Common myeloid progenitor, CD34-positive (primary cell): ENCODE measurements around the gene FBXW4. TPM values are rescaled to one million over a fixed set of nuclear protein-coding genes. Genes with fewer than 3 reads are reported as not detected.
A peak's percentile ranks its signal among the peaks of the same experiment; 100 is the strongest.

Experiments
- CTCF ChIA-PET: fragments of 350-600 bp; sonication (Branson Sonifier 250); formaldehyde crosslinking; loops from one replicate; lab custom pipeline; 2021; ENCODE audit warnings: antibody characterized with exemption; lab: Charles Lee
- POLR2A ChIA-PET: fragments of 350-600 bp; sonication (Branson Sonifier 250); formaldehyde crosslinking; loops from one replicate; lab custom pipeline; 2021; ENCODE audit warnings: antibody characterized with exemption; lab: Charles Lee
- DNase-seq, 3 donors: peaks; one replicate each; pipeline versions ENCODE4 v3.0.0 to v3.0.0-alpha.2; 2013
- H3K27ac ChIP-seq, 2 experiments: 1 replicate in 1 of 2; 2 replicates in 1 of 2; pipeline ENCODE4 v1.7.0; 2013; ENCODE audit warnings: inconsistent platforms in 2 of 2, low read length in 2 of 2, mild to moderate bottlenecking in 2 of 2, low read depth in 1 of 2, moderate library complexity in 1 of 2; ENCODE audit not compliant: severe bottlenecking in 2 of 2, insufficient read depth in 1 of 2, poor library complexity in 1 of 2
- H3K27me3 ChIP-seq, 5 experiments: replicated peaks in 2 of 5; 1 replicate in 3 of 5; 2 replicates in 2 of 5; pipeline versions ENCODE4 v1.6.1 to v1.7.0; 2013; ENCODE audit warnings: low read length in 4 of 5, mild to moderate bottlenecking in 2 of 5, moderate library complexity in 2 of 5, inconsistent platforms in 1 of 5; ENCODE audit not compliant: insufficient read depth in 5 of 5, control insufficient read depth in 4 of 5
- H3K36me3 ChIP-seq, 4 experiments: 1 replicate in 2 of 4; 2 replicates in 2 of 4; pipeline versions ENCODE4 v1.6.1 to v1.7.0; 2013; ENCODE audit warnings: low read length in 3 of 4, control low read depth in 1 of 4, mild to moderate bottlenecking in 1 of 4; ENCODE audit not compliant: control insufficient read depth in 4 of 4, insufficient read depth in 4 of 4
- H3K4me1 ChIP-seq, 4 experiments: 1 replicate in 3 of 4; 2 replicates in 1 of 4; pipeline versions ENCODE4 v1.6.1 to v1.7.1; 2013; ENCODE audit warnings: low read length in 3 of 4, mild to moderate bottlenecking in 3 of 4, control low read depth in 1 of 4, inconsistent platforms in 1 of 4, moderate library complexity in 1 of 4; ENCODE audit not compliant: control insufficient read depth in 4 of 4, insufficient read depth in 4 of 4; ENCODE audit errors: control extremely low read depth in 1 of 4
- H3K4me3 ChIP-seq, 7 experiments: 1 replicate in 4 of 7; 2 replicates in 3 of 7; pipeline versions ENCODE4 v1.5.1 to v1.7.0; 2013; ENCODE audit warnings: mild to moderate bottlenecking in 7 of 7, low read length in 6 of 7, moderate library complexity in 6 of 7, inconsistent platforms in 2 of 7, low read depth in 2 of 7, control low read depth in 1 of 7; ENCODE audit not compliant: insufficient read depth in 4 of 7, control insufficient read depth in 1 of 7; ENCODE audit errors: extremely low read depth in 1 of 7
- H3K9me3 ChIP-seq, 5 experiments: 1 replicate in 4 of 5; 2 replicates in 1 of 5; pipeline versions ENCODE4 v1.6.1 to v1.7.1; 2013; ENCODE audit warnings: low read length in 4 of 5, mild to moderate bottlenecking in 2 of 5, inconsistent platforms in 1 of 5, low read depth in 1 of 5, moderate library complexity in 1 of 5; ENCODE audit not compliant: control insufficient read depth in 4 of 5, insufficient read depth in 2 of 5; ENCODE audit errors: control extremely low read depth in 1 of 5
- WGBS: methylation state at CpG from one replicate; pipeline ENCODE4 v1.1.5; 2013; ENCODE audit not compliant: insufficient coverage; 5-methylcytosine and 5-hydroxymethylcytosine counted together
- polyA plus RNA-seq: library from polyadenylated mRNA; unstranded; fragments of 120-200 nt; gene quantifications from one replicate; pipeline ENCODE4 v1.2.1, GENCODE V29; 2013

FBXW4 gene
- polyA plus RNA-seq: 24.8 TPM

GRCh38 chr10:101694674-101695403, at the start of gene FBXW4:
TSS of gene FBXW4 (minus strand) at chr10:101695170. CDS start at chr10:101695105, 65 bp downstream.
- Histone ChIP-seq H3K27ac (peak within 1 kb of the TSS; percentile 90 to 91), H3K4me3 (peak within 1 kb of the TSS; percentile 70 to 93 (median 77)), H3K36me3 (peaks cover 0 to 6% (median 0%) of the 10 kb centered on the region in 4 experiments), H3K4me1 (peaks cover 6 to 21% (median 16%) of the 10 kb centered on the region in 4 experiments), H3K9me3 (no peaks in the 10 kb centered on the region), H3K27me3 (no peaks in the 10 kb centered on the region)
- WGBS: 4% methylated on average over 58 of the region's 70 CpGs
- POLR2A ChIA-PET: interaction anchor here (1.6 kb wide), 1 partner anchor 14 kb away, joined by 7 read pairs; no protein-coding TSS in a partner anchor
- CTCF ChIA-PET: interaction anchor here (1.3 kb wide), 1 partner anchor 12 kb away, joined by 5 read pairs; no protein-coding TSS in a partner anchor
- peak; percentile 55 to 78 (median 60) for DNase-seq

- WGBS: 93% methylated on average over 2 of the region's 3 CpGs
- H3K4me1 ChIP-seq: no peaks in the 10 kb centered on the region
- CTCF ChIA-PET: interaction anchor here (1.3 to 1.8 kb wide), 2 partner anchors 14 to 22 kb away, joined by 4 to 5 read pairs; no protein-coding TSS in a partner anchor
- H3K4me3 ChIP-seq: no peak overlapping the region
- no peak overlapping the region for H3K27ac ChIP-seq
- H3K36me3 ChIP-seq: no peaks in the 10 kb centered on the region
- POLR2A ChIA-PET: no interaction called here
- no peaks in the 10 kb centered on the region for H3K9me3 ChIP-seq
- DNase-seq: no peak
- H3K27me3 ChIP-seq: peaks cover 2 to 17% (median 13%) of the 10 kb centered on the region in 5 experiments
Measured at GRCh38 chr10:101744267-101744666, 49.3 kb upstream of the FBXW4 start.

- Histone ChIP-seq H3K9me3 (no peaks in the 10 kb centered on the region), H3K4me1 (no peaks in the 10 kb centered on the region), H3K36me3 (no peaks in the 10 kb centered on the region), H3K27ac (no peak overlapping the region), H3K4me3 (no peak overlapping the region), H3K27me3 (peaks cover 2 to 17% (median 8%) of the 10 kb centered on the region in 5 experiments)
- no peak for DNase-seq
- 50% methylated on average over 2 of the region's 2 CpGs for WGBS
- ChIA-PET POLR2A (no interaction called here), CTCF (no interaction called here)
Measured at GRCh38 chr10:101741938-101742337, 47.0 kb upstream of the FBXW4 start.

- WGBS: 75% methylated on average over 2 of the region's 3 CpGs
Measured at GRCh38 chr10:101736666-101737065, 41.7 kb upstream of the FBXW4 start.

GRCh38 chr10:101732096-101732495, 37.1 kb upstream of the FBXW4 start:
- Histone ChIP-seq H3K27ac (no peak overlapping the region), H3K27me3 (peaks cover 0 to 8% (median 5%) of the 10 kb centered on the region in 5 experiments), H3K4me1 (no peaks in the 10 kb centered on the region), H3K4me3 (no peak overlapping the region), H3K36me3 (no peaks in the 10 kb centered on the region), H3K9me3 (no peaks in the 10 kb centered on the region)
- no peak for DNase-seq
- POLR2A ChIA-PET: no interaction called here
- 86% methylated on average over 1 of the region's 1 CpG for WGBS
- CTCF ChIA-PET: interaction anchor here (0.6 kb wide), 1 partner anchor 799 kb away, joined by 3 read pairs; no protein-coding TSS in a partner anchor

More at GRCh38 chr10:101736666-101737065, 41.7 kb upstream of the FBXW4 start:
- Histone ChIP-seq H3K9me3 (no peaks in the 10 kb centered on the region), H3K27me3 (peaks cover 0 to 18% (median 8%) of the 10 kb centered on the region in 5 experiments), H3K4me3 (no peak overlapping the region), H3K36me3 (no peaks in the 10 kb centered on the region), H3K27ac (no peak overlapping the region), H3K4me1 (no peaks in the 10 kb centered on the region)
- peak in 1 of 3 donors; percentile 6 for DNase-seq
- ChIA-PET POLR2A (no interaction called here), CTCF (interaction anchor here (2.0 kb wide), 1 partner anchor 44 kb away, joined by 5 read pairs; no protein-coding TSS in a partner anchor)

- CTCF ChIA-PET: no interaction called here
- no peak for DNase-seq
- no peaks in the 10 kb centered on the region for H3K9me3 ChIP-seq
- POLR2A ChIA-PET: no interaction called here
- no peak overlapping the region for H3K4me3 ChIP-seq
- WGBS: 100% methylated on average over 2 of the region's 2 CpGs
- H3K36me3 ChIP-seq: no peaks in the 10 kb centered on the region
- no peaks in the 10 kb centered on the region for H3K4me1 ChIP-seq
- H3K27me3 ChIP-seq: peaks cover 0 to 2% (median 0%) of the 10 kb centered on the region in 5 experiments
- no peak overlapping the region for H3K27ac ChIP-seq
Measured at GRCh38 chr10:101726115-101726387, 31.1 kb upstream of the FBXW4 start.
